ENCODE data around the gene BDKRB2.

DNA sequence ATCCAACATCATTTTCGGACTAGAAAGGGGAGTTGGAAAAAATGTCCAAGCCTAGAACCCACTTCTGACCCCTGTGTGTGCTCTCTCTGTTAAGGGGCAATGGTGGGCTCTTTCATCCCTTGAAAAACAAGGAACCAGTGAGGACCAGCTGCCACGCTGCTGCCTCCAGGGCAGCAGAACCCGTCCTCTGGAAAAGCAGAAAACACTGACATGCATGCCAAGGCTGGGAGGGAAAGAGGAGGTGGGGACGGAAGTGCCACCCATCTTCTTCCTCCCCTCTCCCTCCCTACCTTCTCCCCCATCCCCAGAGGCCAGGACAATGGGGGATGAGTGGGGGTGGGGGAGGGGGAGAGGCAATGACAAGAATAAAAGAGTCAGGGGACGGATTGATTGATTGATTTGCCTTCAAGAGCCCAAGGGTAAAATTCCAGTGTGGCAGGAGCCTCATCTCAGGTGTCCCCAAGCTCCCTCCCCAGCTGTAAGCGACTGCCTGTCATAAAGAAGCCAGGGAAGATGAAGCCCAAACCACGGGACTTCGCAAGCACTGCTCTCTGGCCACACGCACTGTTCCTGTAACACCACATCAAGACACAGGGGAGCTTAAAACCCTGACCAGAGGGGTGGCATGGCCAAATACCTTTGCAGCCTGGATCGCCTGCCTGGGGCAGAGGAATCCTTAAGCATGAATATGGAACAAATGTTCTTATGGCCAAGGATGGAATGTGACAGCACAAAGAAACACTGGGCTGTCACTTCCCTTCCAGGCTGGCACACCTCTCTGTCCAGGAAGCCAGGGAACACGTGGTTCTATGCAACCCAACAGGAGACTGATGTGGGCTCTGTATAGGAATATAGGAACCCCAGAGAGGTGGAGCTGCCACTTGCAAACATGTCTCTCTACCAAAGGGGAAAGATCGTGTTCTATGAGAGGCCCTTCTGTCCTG lies 38.9 kb upstream of the BDKRB2 start:
- TF ChIP-seq, protein P1, sequence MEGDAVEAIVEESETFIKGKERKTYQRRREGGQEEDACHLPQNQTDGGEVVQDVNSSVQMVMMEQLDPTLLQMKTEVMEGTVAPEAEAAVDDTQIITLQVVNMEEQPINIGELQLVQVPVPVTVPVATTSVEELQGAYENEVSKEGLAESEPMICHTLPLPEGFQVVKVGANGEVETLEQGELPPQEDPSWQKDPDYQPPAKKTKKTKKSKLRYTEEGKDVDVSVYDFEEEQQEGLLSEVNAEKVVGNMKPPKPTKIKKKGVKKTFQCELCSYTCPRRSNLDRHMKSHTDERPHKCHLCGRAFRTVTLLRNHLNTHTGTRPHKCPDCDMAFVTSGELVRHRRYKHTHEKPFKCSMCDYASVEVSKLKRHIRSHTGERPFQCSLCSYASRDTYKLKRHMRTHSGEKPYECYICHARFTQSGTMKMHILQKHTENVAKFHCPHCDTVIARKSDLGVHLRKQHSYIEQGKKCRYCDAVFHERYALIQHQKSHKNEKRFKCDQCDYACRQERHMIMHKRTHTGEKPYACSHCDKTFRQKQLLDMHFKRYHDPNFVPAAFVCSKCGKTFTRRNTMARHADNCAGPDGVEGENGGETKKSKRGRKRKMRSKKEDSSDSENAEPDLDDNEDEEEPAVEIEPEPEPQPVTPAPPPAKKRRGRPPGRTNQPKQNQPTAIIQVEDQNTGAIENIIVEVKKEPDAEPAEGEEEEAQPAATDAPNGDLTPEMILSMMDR (IDR thresholded peaks at IDR 0.05 in 8 of 11, conservative IDR thresholded peaks at IDR 0.05 in 3 of 11): no peak
- TF ChIP-seq POLR2AphosphoS5 (IDR thresholded peaks at IDR 0.05): no peak
- TF ChIP-seq POLR2A (IDR thresholded peaks at IDR 0.05): no peak

All from spleen (tissue), 7 donors.